Activated naive CD4-positive, alpha-beta T cell treated with anti-CD3 and anti-CD28 coated beads, Interleukin-2, amount 50 U/mL, for 24 hours (primary cell): ENCODE results near the gene TMEM145.

Source experiments
- H3K27ac Mint-ChIP-seq: one replicate; pipeline ENCODE4 v1.8.0; 2021; ENCODE audit warnings: mild to moderate bottlenecking, mixed read lengths
- H3K27me3 Mint-ChIP-seq: one replicate; pipeline ENCODE4 v1.8.0; 2021; ENCODE audit warnings: mixed read lengths
- H3K36me3 Mint-ChIP-seq: one replicate; pipeline ENCODE4 v1.8.0; 2021; ENCODE audit warnings: mixed read lengths
- H3K4me1 Mint-ChIP-seq: one replicate; pipeline ENCODE4 v1.8.0; 2021; ENCODE audit warnings: mixed read lengths
- H3K4me3 Mint-ChIP-seq: one replicate; pipeline ENCODE4 v1.8.0; 2021; ENCODE audit warnings: mild to moderate bottlenecking, mixed read lengths
- H3K9me3 Mint-ChIP-seq: one replicate; pipeline ENCODE4 v1.8.0; 2021; ENCODE audit warnings: mixed read lengths

TMEM145 gene

GRCh38 chr19:42283188-42284065 is 29.7 kb upstream of the TMEM145 start:
- H3K36me3 Mint-ChIP-seq: no peaks in the 10 kb centered on the region
- no peaks in the 10 kb centered on the region for H3K9me3 Mint-ChIP-seq
- H3K27me3 Mint-ChIP-seq: no peaks in the 10 kb centered on the region
- H3K4me3 Mint-ChIP-seq: no peak overlapping the region
- H3K27ac Mint-ChIP-seq: no peak overlapping the region
- H3K4me1 Mint-ChIP-seq: peaks cover 48% of the 10 kb centered on the region

- Mint-ChIP-seq H3K27me3 (no peaks in the 10 kb centered on the region), H3K36me3 (no peaks in the 10 kb centered on the region), H3K4me3 (no peak overlapping the region), H3K4me1 (peaks cover 41% of the 10 kb centered on the region), H3K9me3 (no peaks in the 10 kb centered on the region), H3K27ac (no peak overlapping the region)
Measured at GRCh38 chr19:42284066-42284501, 29.0 kb upstream of the TMEM145 start.

- Mint-ChIP-seq H3K4me3 (peak overlapping the region; percentile 94), H3K4me1 (peaks cover 34% of the 10 kb centered on the region), H3K9me3 (no peaks in the 10 kb centered on the region), H3K27ac (peak overlapping the region; percentile 91), H3K27me3 (no peaks in the 10 kb centered on the region), H3K36me3 (no peaks in the 10 kb centered on the region)
Measured at GRCh38 chr19:42284591-42285341, 28.3 kb upstream of the TMEM145 start.

- Mint-ChIP-seq H3K9me3 (no peaks in the 10 kb centered on the region), H3K27me3 (no peaks in the 10 kb centered on the region), H3K4me3 (peak overlapping the region; percentile 94), H3K27ac (peak overlapping the region; percentile 30), H3K36me3 (no peaks in the 10 kb centered on the region), H3K4me1 (peaks cover 34% of the 10 kb centered on the region)
Measured at GRCh38 chr19:42285541-42285941, 27.6 kb upstream of the TMEM145 start.

- H3K27me3 Mint-ChIP-seq: no peaks in the 10 kb centered on the region
- peaks cover 34% of the 10 kb centered on the region for H3K4me1 Mint-ChIP-seq
Measured at GRCh38 chr19:42285988-42286348, 27.1 kb upstream of the TMEM145 start.

GRCh38 chr19:42286349-42287016 is 26.6 kb upstream of the TMEM145 start:
- H3K9me3 Mint-ChIP-seq: no peaks in the 10 kb centered on the region
- H3K27ac Mint-ChIP-seq: no peak overlapping the region
- H3K27me3 Mint-ChIP-seq: no peaks in the 10 kb centered on the region
- H3K36me3 Mint-ChIP-seq: no peaks in the 10 kb centered on the region
- peaks cover 31% of the 10 kb centered on the region for H3K4me1 Mint-ChIP-seq
- no peak overlapping the region for H3K4me3 Mint-ChIP-seq

More at GRCh38 chr19:42285988-42286348, 27.1 kb upstream of the TMEM145 start:
- Mint-ChIP-seq H3K4me3 (no peak overlapping the region), H3K36me3 (no peaks in the 10 kb centered on the region), H3K9me3 (no peaks in the 10 kb centered on the region), H3K27ac (no peak overlapping the region)

- Mint-ChIP-seq H3K36me3 (no peaks in the 10 kb centered on the region), H3K4me3 (no peak overlapping the region), H3K27me3 (no peaks in the 10 kb centered on the region), H3K27ac (no peak overlapping the region), H3K4me1 (peaks cover 29% of the 10 kb centered on the region), H3K9me3 (no peaks in the 10 kb centered on the region)
Measured at GRCh38 chr19:42287017-42287826, 25.9 kb upstream of the TMEM145 start.

- Mint-ChIP-seq H3K9me3 (no peaks in the 10 kb centered on the region), H3K27ac (no peak overlapping the region), H3K4me3 (no peak overlapping the region), H3K36me3 (no peaks in the 10 kb centered on the region), H3K4me1 (peaks cover 25% of the 10 kb centered on the region), H3K27me3 (no peaks in the 10 kb centered on the region)
Measured at GRCh38 chr19:42287827-42288107, 25.3 kb upstream of the TMEM145 start.

GRCh38 chr19:42288387-42288786 is 24.7 kb upstream of the TMEM145 start:
- Mint-ChIP-seq H3K27me3 (no peaks in the 10 kb centered on the region), H3K36me3 (peaks cover 2% of the 10 kb centered on the region), H3K4me3 (no peak overlapping the region), H3K4me1 (peaks cover 25% of the 10 kb centered on the region), H3K27ac (no peak overlapping the region), H3K9me3 (no peaks in the 10 kb centered on the region)

GRCh38 chr19:42288881-42289555 is 24.1 kb upstream of the TMEM145 start:
- H3K4me3 Mint-ChIP-seq: no peak overlapping the region
- H3K36me3 Mint-ChIP-seq: peaks cover 2% of the 10 kb centered on the region
- peaks cover 25% of the 10 kb centered on the region for H3K4me1 Mint-ChIP-seq
- H3K27ac Mint-ChIP-seq: no peak overlapping the region
- no peaks in the 10 kb centered on the region for H3K27me3 Mint-ChIP-seq
- no peaks in the 10 kb centered on the region for H3K9me3 Mint-ChIP-seq

- H3K27ac Mint-ChIP-seq: peak overlapping the region; percentile 17
- H3K9me3 Mint-ChIP-seq: no peaks in the 10 kb centered on the region
- peaks cover 2% of the 10 kb centered on the region for H3K36me3 Mint-ChIP-seq
- H3K4me3 Mint-ChIP-seq: no peak overlapping the region
- H3K4me1 Mint-ChIP-seq: peaks cover 24% of the 10 kb centered on the region
- no peaks in the 10 kb centered on the region for H3K27me3 Mint-ChIP-seq
Measured at GRCh38 chr19:42289556-42290041, 23.5 kb upstream of the TMEM145 start.

GRCh38 chr19:42290136-42290522 is 23.0 kb upstream of the TMEM145 start:
- Mint-ChIP-seq H3K4me3 (no peak overlapping the region), H3K27me3 (no peaks in the 10 kb centered on the region), H3K27ac (no peak overlapping the region), H3K4me1 (peaks cover 19% of the 10 kb centered on the region), H3K9me3 (no peaks in the 10 kb centered on the region), H3K36me3 (peaks cover 2% of the 10 kb centered on the region)

- H3K36me3 Mint-ChIP-seq: peaks cover 2% of the 10 kb centered on the region
- H3K4me3 Mint-ChIP-seq: no peak overlapping the region
Measured at GRCh38 chr19:42290523-42291434, 22.3 kb upstream of the TMEM145 start.

GRCh38 chr19:42291435-42291810 is 21.7 kb upstream of the TMEM145 start:
- Mint-ChIP-seq H3K4me3 (no peak overlapping the region), H3K4me1 (peaks cover 10% of the 10 kb centered on the region), H3K27ac (peak overlapping the region; percentile 48), H3K27me3 (no peaks in the 10 kb centered on the region), H3K36me3 (peaks cover 2% of the 10 kb centered on the region), H3K9me3 (no peaks in the 10 kb centered on the region)

More at GRCh38 chr19:42290523-42291434, 22.3 kb upstream of the TMEM145 start:
- no peak overlapping the region for H3K27ac Mint-ChIP-seq
- no peaks in the 10 kb centered on the region for H3K9me3 Mint-ChIP-seq
- peaks cover 12% of the 10 kb centered on the region for H3K4me1 Mint-ChIP-seq
- H3K27me3 Mint-ChIP-seq: no peaks in the 10 kb centered on the region
